A673 (cell line): Measurements from ENCODE around the gene COA1. TPM values are rescaled to one million over a fixed set of nuclear protein-coding genes. Genes with fewer than 3 reads are reported as not detected.

Experiments used
- BruUV-seq: library from RNA; stranded (reverse); fragments of 400-500 nt; replicated peaks from 2 replicates; lab custom pipeline; 2021; lab: Mats Ljungman, UMichigan
- CTCF ChIA-PET: fragments of 300-600 bp; sonication (Branson Sonifier 250); formaldehyde crosslinking; loops from one replicate; lab custom pipeline; 2022; ENCODE audit warnings: antibody characterized with exemption; lab: Charles Lee
- POLR2A ChIA-PET: fragments of 300-600 bp; sonication (Branson Sonifier 250); formaldehyde crosslinking; loops from one replicate; lab custom pipeline; 2022; ENCODE audit warnings: antibody characterized with exemption; ENCODE audit not compliant: low non-redundant PET; lab: Charles Lee
- DNase-seq: peaks from one replicate; pipeline ENCODE4 v3.0.0-alpha.2; 2015; ENCODE audit warnings: low spot score
- H3K27ac ChIP-seq: fragments of 200-600 bp; sonication (generic); 2 replicates; pipeline ENCODE4 v1.5.1; 2016; ENCODE audit warnings: mixed run types, low read depth, mild to moderate bottlenecking, mixed read lengths, antibody characterized with exemption, low read length; ENCODE audit not compliant: poor library complexity, severe bottlenecking
- H3K27me3 ChIP-seq: fragments of 200-600 bp; sonication (generic); replicated peaks from 2 replicates; pipeline ENCODE4 v1.6.1; 2017; ENCODE audit warnings: mixed run types, low read depth, mild to moderate bottlenecking, mixed read lengths, antibody characterized with exemption, low read length; ENCODE audit not compliant: insufficient read depth, poor library complexity
- H3K36me3 ChIP-seq: fragments of 200-600 bp; sonication (generic); 2 replicates; pipeline ENCODE4 v1.6.1; 2016; ENCODE audit warnings: mixed run types, mild to moderate bottlenecking, mixed read lengths, antibody characterized with exemption, low read length; ENCODE audit not compliant: insufficient read depth, poor library complexity, severe bottlenecking
- H3K4me1 ChIP-seq: fragments of 200-600 bp; sonication (generic); 2 replicates; pipeline ENCODE4 v1.6.1; 2017; ENCODE audit warnings: mixed run types, mild to moderate bottlenecking, mixed read lengths, antibody characterized with exemption, low read length; ENCODE audit not compliant: insufficient read depth, poor library complexity, severe bottlenecking
- H3K4me3 ChIP-seq: fragments of 200-600 bp; sonication (generic); 2 replicates; pipeline ENCODE4 v1.5.1; 2016; ENCODE audit warnings: low read depth, mixed run types, mild to moderate bottlenecking, mixed read lengths, low read length; ENCODE audit not compliant: poor library complexity, severe bottlenecking
- H3K9me3 ChIP-seq: fragments of 200-600 bp; sonication (generic); 2 replicates; pipeline ENCODE4 v1.6.1; 2016; ENCODE audit warnings: mixed run types, low read depth, mild to moderate bottlenecking, mixed read lengths, antibody characterized with exemption, low read length; ENCODE audit not compliant: poor library complexity, severe bottlenecking
- CTCF ChIP-seq: fragments of 300-800, 200-600 bp; sonication (generic); conservative IDR thresholded peaks from 2 replicates; pipeline ENCODE4 v1.5.1; 2017; ENCODE audit warnings: low read depth, mild to moderate bottlenecking, antibody characterized with exemption, low read length, moderate library complexity, mixed read lengths
- EZH2 ChIP-seq: fragments of 200-600 bp; sonication (generic); IDR thresholded peaks from 2 replicates; pipeline ENCODE4 v1.6.1; 2017; ENCODE audit warnings: borderline replicate concordance, low read depth, mild to moderate bottlenecking, mixed read lengths, antibody characterized with exemption, low read length; ENCODE audit not compliant: poor library complexity, severe bottlenecking
- intact Hi-C: fragments of 100-400 bp; cut with micrococcal nuclease; formaldehyde crosslinking; loops from one replicate; pipeline ENCODE4 v1.10.0; 2022; ENCODE audit not compliant: unreplicated experiment
- total RNA-seq: library from RNA; stranded (reverse); gene quantifications from 2 replicates; pipeline ENCODE4 v1.2.3, GENCODE V29; 2021

COA1 gene
- total RNA-seq, 1 experiment from 2014 or later = 105 TPM

- H3K27ac ChIP-seq = no peak overlapping the region
- intact Hi-C loops = no loop called here
- BruUV-seq = no TSS peak
- no peaks in the 10 kb centered on the region for H3K9me3 ChIP-seq
- TF ChIP-seq EZH2 = no peak
- TF ChIP-seq CTCF = no peak
- H3K4me3 ChIP-seq = no peak overlapping the region
- H3K4me1 ChIP-seq = no peaks in the 10 kb centered on the region
- CTCF ChIA-PET = no interaction called here
- no peaks in the 10 kb centered on the region for H3K27me3 ChIP-seq
- no peak for DNase-seq
- POLR2A ChIA-PET = no interaction called here
- no peaks in the 10 kb centered on the region for H3K36me3 ChIP-seq
Measured at GRCh38 chr7:43752411-43752810, 23.1 kb upstream of the COA1 start.

- intact Hi-C loops = no loop called here
- Histone ChIP-seq H3K4me1 (no peaks in the 10 kb centered on the region), H3K27me3 (no peaks in the 10 kb centered on the region), H3K27ac (no peak overlapping the region), H3K4me3 (no peak overlapping the region), H3K36me3 (no peaks in the 10 kb centered on the region), H3K9me3 (no peaks in the 10 kb centered on the region)
- TF ChIP-seq EZH2 = no peak
- TF ChIP-seq CTCF = no peak
- POLR2A ChIA-PET = no interaction called here
- no TSS peak for BruUV-seq
- CTCF ChIA-PET = interaction anchor here (0.7 kb wide), 1 partner anchor 169 kb away, joined by 4 read pairs; no protein-coding TSS in a partner anchor
- DNase-seq = peak; percentile 20
Measured at GRCh38 chr7:43750016-43750887, 20.9 kb upstream of the COA1 start.

GRCh38 chr7:43749383-43749940 is 20.1 kb upstream of the COA1 start:
- ChIA-PET CTCF (no interaction called here), POLR2A (no interaction called here)
- no peak overlapping the region for H3K27ac ChIP-seq
- H3K27me3 ChIP-seq = no peaks in the 10 kb centered on the region
- intact Hi-C loops = no loop called here
- no peaks in the 10 kb centered on the region for H3K36me3 ChIP-seq
- no TSS peak for BruUV-seq
- H3K4me1 ChIP-seq = no peaks in the 10 kb centered on the region
- TF ChIP-seq CTCF (no peak), EZH2 (no peak)
- no peak for DNase-seq
- no peak overlapping the region for H3K4me3 ChIP-seq
- no peaks in the 10 kb centered on the region for H3K9me3 ChIP-seq
